ENCODE data around the gene KCNQ1. TPM values are rescaled to one million over a fixed set of nuclear protein-coding genes. Genes with fewer than 3 reads are reported as not detected.
A peak's percentile ranks its signal among the peaks of the same experiment; 100 is the strongest.

KCNQ1 gene
- total RNA-seq, 2 donors from 2014 or later, result 4.4 to 25.3 TPM

GRCh38 chr11:2704896-2705606 is 260.2 kb downstream of the KCNQ1 start:
- no peaks in the 10 kb centered on the region for H3K27me3 ChIP-seq (replicated peaks; ENCODE audit: insufficient read depth)
- no peak overlapping the region for H3K27ac ChIP-seq
- H3K9me3 ChIP-seq, result no peaks in the 10 kb centered on the region
- H3K4me1 ChIP-seq (ENCODE audit: control insufficient read depth in 1 of 2, low read depth in 2 of 2), result peaks cover 10 to 16% of the 10 kb centered on the region in 2 donors
- no peak overlapping the region for H3K4me3 ChIP-seq
- H3K36me3 ChIP-seq, result no peaks in the 10 kb centered on the region
- DNase-seq (ENCODE audit: low spot score) (no peak), ATAC-seq (ENCODE audit: insufficient number of reproducible peaks, low FRiP score, low read depth) (no peak)
- no peak for TF ChIP-seq CTCF (IDR thresholded peaks at IDR 0.05)

DNA sequence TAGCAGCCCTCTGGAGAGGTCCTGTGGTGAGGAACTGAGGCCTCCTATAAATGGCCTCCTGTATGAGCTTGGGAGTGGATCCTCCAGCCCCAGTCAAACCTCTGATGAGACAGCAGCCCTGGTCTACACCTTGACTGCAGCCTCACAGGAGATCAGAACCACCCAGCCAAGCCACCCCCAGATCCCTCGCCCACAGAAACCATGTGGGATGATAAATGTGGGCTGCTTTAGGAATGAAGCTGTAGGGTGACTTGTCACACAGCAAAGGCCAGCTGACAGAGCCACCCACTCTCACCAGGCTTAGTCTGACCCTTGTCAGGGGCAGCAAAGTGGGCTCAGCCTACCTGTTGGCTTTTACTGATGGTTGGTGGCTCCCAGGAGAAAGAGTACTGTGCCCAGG is 261.5 kb downstream of the KCNQ1 start:
- TF ChIP-seq CTCF (IDR thresholded peaks at IDR 0.05), result no peak
- ATAC-seq (ENCODE audit: insufficient number of reproducible peaks, low FRiP score, low read depth), result no peak
- DNase-seq (ENCODE audit: low spot score), result no peak

GRCh38 chr11:2707736-2708135 is 262.9 kb downstream of the KCNQ1 start:
- no peak overlapping the region for H3K27ac ChIP-seq
- H3K27me3 ChIP-seq (replicated peaks; ENCODE audit: insufficient read depth), result no peaks in the 10 kb centered on the region
- H3K4me3 ChIP-seq, result no peak overlapping the region
- DNase-seq (ENCODE audit: low spot score), result no peak
- ATAC-seq (ENCODE audit: insufficient number of reproducible peaks, low FRiP score, low read depth), result no peak
- H3K9me3 ChIP-seq, result no peaks in the 10 kb centered on the region
- TF ChIP-seq CTCF (IDR thresholded peaks at IDR 0.05), result no peak
- H3K36me3 ChIP-seq, result no peaks in the 10 kb centered on the region
- peaks cover 10 to 16% of the 10 kb centered on the region in 2 donors for H3K4me1 ChIP-seq (ENCODE audit: control insufficient read depth in 1 of 2, low read depth in 2 of 2)

More for the DNA sequence above, 261.5 kb downstream of the KCNQ1 start:
- Histone ChIP-seq H3K4me3 (no peak overlapping the region), H3K27me3 (replicated peaks; ENCODE audit: insufficient read depth) (no peaks in the 10 kb centered on the region), H3K36me3 (no peaks in the 10 kb centered on the region), H3K27ac (no peak overlapping the region), H3K9me3 (no peaks in the 10 kb centered on the region), H3K4me1 (ENCODE audit: control insufficient read depth in 1 of 2, low read depth in 2 of 2) (peaks cover 10 to 16% of the 10 kb centered on the region in 2 donors)

DNA sequence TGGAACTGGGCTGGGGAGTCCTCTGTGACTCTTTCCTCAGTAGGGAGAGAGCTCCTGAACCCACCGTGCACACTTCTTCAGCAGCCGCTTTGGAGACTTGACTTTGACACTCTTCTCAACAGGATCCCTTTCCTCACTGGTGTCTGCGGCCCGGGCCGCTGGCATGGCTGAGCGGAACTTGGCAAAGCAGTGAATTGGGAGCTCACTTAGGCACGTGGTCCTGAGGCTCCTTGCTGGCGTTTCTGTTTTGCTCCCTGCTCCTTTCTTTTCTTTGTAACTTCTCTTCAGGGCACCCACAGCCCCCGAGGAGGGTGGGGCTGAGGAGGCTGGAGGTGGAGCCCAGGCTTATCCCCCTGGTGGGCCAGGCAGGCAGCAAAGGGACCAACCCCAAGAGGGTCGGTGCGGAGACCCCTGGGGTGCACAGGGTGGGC is 263.4 kb downstream of the KCNQ1 start:
- DNase-seq (ENCODE audit: low spot score) (no peak), ATAC-seq (ENCODE audit: insufficient number of reproducible peaks, low FRiP score, low read depth) (no peak)
- TF ChIP-seq CTCF (IDR thresholded peaks at IDR 0.05), result no peak
- Histone ChIP-seq H3K27ac (peak overlapping the region in 1 of 2 donors; percentile 30), H3K36me3 (no peaks in the 10 kb centered on the region), H3K4me3 (peak overlapping the region; percentile 61), H3K9me3 (no peaks in the 10 kb centered on the region), H3K4me1 (ENCODE audit: control insufficient read depth in 1 of 2, low read depth in 2 of 2) (peaks cover 10 to 16% of the 10 kb centered on the region in 2 donors), H3K27me3 (replicated peaks; ENCODE audit: insufficient read depth) (no peaks in the 10 kb centered on the region)

DNA sequence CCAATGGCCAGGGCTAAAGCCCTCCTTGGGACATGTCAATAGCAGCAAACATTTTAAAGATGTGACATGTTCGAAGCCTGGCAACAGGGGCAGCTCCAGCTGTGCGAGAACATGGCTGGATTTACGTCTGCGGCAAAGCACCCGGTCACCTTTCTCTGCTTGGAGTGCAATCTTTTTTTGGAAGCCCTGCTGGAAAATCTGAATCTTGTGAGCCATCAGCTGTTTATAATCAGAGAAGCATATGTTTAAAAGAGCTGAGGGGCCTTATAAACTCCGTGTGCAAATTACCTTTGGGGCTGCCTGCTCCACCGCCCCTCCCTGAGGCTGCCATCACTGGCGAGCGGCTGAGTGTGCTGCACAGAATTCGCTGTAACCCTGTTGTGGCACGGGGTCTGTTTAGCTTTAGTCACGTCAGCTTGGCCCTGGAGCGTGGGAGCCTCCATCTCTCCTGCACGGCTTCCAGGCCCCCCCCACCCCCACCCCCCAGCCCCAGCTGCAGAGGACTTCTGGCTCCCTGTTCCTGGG is 264.0 kb downstream of the KCNQ1 start:
- no peak for DNase-seq (ENCODE audit: low spot score)
- TF ChIP-seq CTCF (IDR thresholded peaks at IDR 0.05), result no peak
- peaks cover 10 to 16% of the 10 kb centered on the region in 2 donors for H3K4me1 ChIP-seq (ENCODE audit: control insufficient read depth in 1 of 2, low read depth in 2 of 2)
- ATAC-seq (ENCODE audit: insufficient number of reproducible peaks, low FRiP score, low read depth), result no peak
- peak overlapping the region; percentile 61 for H3K4me3 ChIP-seq
- no peaks in the 10 kb centered on the region for H3K36me3 ChIP-seq
- no peaks in the 10 kb centered on the region for H3K27me3 ChIP-seq (replicated peaks; ENCODE audit: insufficient read depth)
- H3K9me3 ChIP-seq, result no peaks in the 10 kb centered on the region
- H3K27ac ChIP-seq, result peak overlapping the region in 1 of 2 donors; percentile 30
